ENCODE measurements around the gene SCUBE2. TPM values are rescaled to one million over a fixed set of nuclear protein-coding genes. Genes with fewer than 3 reads are reported as not detected.

Gene SCUBE2
- total RNA-seq, 1 donor from 2014 or later = not detected

GRCh38 chr11:9094420-9094819, 3.0 kb upstream of the SCUBE2 start:
- no peak overlapping the region for H3K4me3 Mint-ChIP-seq
- no peak for TF ChIP-seq CTCF (IDR thresholded peaks at IDR 0.05)
- no peaks in the 10 kb centered on the region for H3K36me3 Mint-ChIP-seq (ENCODE audit: low read depth)
- CTCF ChIA-PET = interaction anchor here (1.1 kb wide), 1 partner anchor 16 kb away, joined by 3 read pairs; no protein-coding TSS in a partner anchor
- POLR2A ChIA-PET = no interaction called here
- H3K9me3 Mint-ChIP-seq = no peaks in the 10 kb centered on the region
- peaks cover 52% of the 10 kb centered on the region for H3K27me3 Mint-ChIP-seq
- no peak overlapping the region for H3K27ac Mint-ChIP-seq
- H3K4me1 Mint-ChIP-seq = peaks cover 8% of the 10 kb centered on the region
- DNase-seq (no peak), ATAC-seq (ENCODE audit: low read depth) (no peak)
- intact Hi-C loops (cut with micrococcal nuclease) = no loop called here

- DNase-seq = no peak
- Mint-ChIP-seq H3K9me3 (no peaks in the 10 kb centered on the region), H3K27me3 (peaks cover 63% of the 10 kb centered on the region), H3K4me3 (no peak overlapping the region), H3K27ac (no peak overlapping the region), H3K36me3 (ENCODE audit: low read depth) (no peaks in the 10 kb centered on the region), H3K4me1 (peaks cover 8% of the 10 kb centered on the region)
- no peak for TF ChIP-seq CTCF (IDR thresholded peaks at IDR 0.05)
- intact Hi-C loops (cut with micrococcal nuclease) = no loop called here
- POLR2A ChIA-PET = no interaction called here
- no peak for ATAC-seq (ENCODE audit: low read depth)
- CTCF ChIA-PET = interaction anchor here (1.0 kb wide), 1 partner anchor 45 kb away, joined by 4 read pairs; no protein-coding TSS in a partner anchor
Observed at GRCh38 chr11:9092853-9093778, 1.7 kb upstream of the SCUBE2 start.

- no peak overlapping the region for H3K4me3 Mint-ChIP-seq
- no peak for TF ChIP-seq CTCF (IDR thresholded peaks at IDR 0.05)
- no peak for ATAC-seq (ENCODE audit: low read depth)
- CTCF ChIA-PET = no interaction called here
- no peaks in the 10 kb centered on the region for H3K9me3 Mint-ChIP-seq
- intact Hi-C loops (cut with micrococcal nuclease) = no loop called here
- no peak for DNase-seq
- POLR2A ChIA-PET = no interaction called here
- H3K27me3 Mint-ChIP-seq = peaks cover 61% of the 10 kb centered on the region
- no peaks in the 10 kb centered on the region for H3K36me3 Mint-ChIP-seq (ENCODE audit: low read depth)
- H3K27ac Mint-ChIP-seq = no peak overlapping the region
- peaks cover 8% of the 10 kb centered on the region for H3K4me1 Mint-ChIP-seq
Observed at GRCh38 chr11:9092072-9092471, 673 bp upstream of the SCUBE2 start.

- no peak for ATAC-seq (ENCODE audit: low read depth)
- TF ChIP-seq CTCF (IDR thresholded peaks at IDR 0.05) = no peak
- H3K4me3 Mint-ChIP-seq = peak overlapping the region; percentile 64
Observed at GRCh38 chr11:9090488-9091043, 833 bp downstream of the SCUBE2 start.

GRCh38 chr11:9089636-9090035, 1.8 kb downstream of the SCUBE2 start:
- H3K9me3 Mint-ChIP-seq = no peaks in the 10 kb centered on the region
- no peak for TF ChIP-seq CTCF (IDR thresholded peaks at IDR 0.05)

More at GRCh38 chr11:9090488-9091043, 833 bp downstream of the SCUBE2 start:
- ChIA-PET CTCF (no interaction called here), POLR2A (no interaction called here)
- DNase-seq = no peak
- H3K27me3 Mint-ChIP-seq = peaks cover 59% of the 10 kb centered on the region
- no peaks in the 10 kb centered on the region for H3K9me3 Mint-ChIP-seq
- no peaks in the 10 kb centered on the region for H3K36me3 Mint-ChIP-seq (ENCODE audit: low read depth)
- peaks cover 8% of the 10 kb centered on the region for H3K4me1 Mint-ChIP-seq
- intact Hi-C loops (cut with micrococcal nuclease) = no loop called here
- H3K27ac Mint-ChIP-seq = no peak overlapping the region

More at GRCh38 chr11:9089636-9090035, 1.8 kb downstream of the SCUBE2 start:
- H3K4me3 Mint-ChIP-seq = no peak overlapping the region
- ChIA-PET CTCF (no interaction called here), POLR2A (no interaction called here)
- intact Hi-C loops (cut with micrococcal nuclease) = no loop called here
- ATAC-seq (ENCODE audit: low read depth) (no peak), DNase-seq (no peak)
- no peaks in the 10 kb centered on the region for H3K36me3 Mint-ChIP-seq (ENCODE audit: low read depth)
- H3K27me3 Mint-ChIP-seq = peaks cover 51% of the 10 kb centered on the region
- H3K27ac Mint-ChIP-seq = no peak overlapping the region
- peaks cover 8% of the 10 kb centered on the region for H3K4me1 Mint-ChIP-seq
